Muscle layer of duodenum (tissue), 2 donors: ENCODE measurements around the gene S100A12.

Experiments used
- H3K27ac ChIP-seq: one replicate; pipeline ENCODE4 v1.7.0; 2013; ENCODE audit warnings: mild to moderate bottlenecking, low read length
- H3K27me3 ChIP-seq: one replicate; pipeline ENCODE4 v1.7.0; 2013; ENCODE audit warnings: low read depth, mild to moderate bottlenecking, control low read depth, low read length
- H3K36me3 ChIP-seq, 2 donors: one replicate each; pipeline ENCODE4 v1.7.0; 2013; ENCODE audit warnings: low read length in 2 of 2, control low read depth in 1 of 2, mild to moderate bottlenecking in 1 of 2; ENCODE audit not compliant: insufficient read depth in 2 of 2, control insufficient read depth in 1 of 2
- H3K4me1 ChIP-seq, 2 donors: one replicate each; pipeline ENCODE4 v1.7.0; 2013; ENCODE audit warnings: low read length in 2 of 2, mild to moderate bottlenecking in 2 of 2, control low read depth in 1 of 2, moderate library complexity in 1 of 2; ENCODE audit not compliant: insufficient read depth in 2 of 2, control insufficient read depth in 1 of 2
- H3K4me3 ChIP-seq, 2 donors: one replicate each; pipeline ENCODE4 v1.7.0; 2013; ENCODE audit warnings: low read length in 2 of 2, low read depth in 1 of 2, mild to moderate bottlenecking in 1 of 2
- H3K9me3 ChIP-seq, 2 donors: one replicate each; pipeline ENCODE4 v1.7.0; 2013; ENCODE audit warnings: low read length in 2 of 2, control low read depth in 1 of 2, mild to moderate bottlenecking in 1 of 2; ENCODE audit not compliant: control insufficient read depth in 1 of 2
- donor health status: healthy.

S100A12 gene

DNA sequence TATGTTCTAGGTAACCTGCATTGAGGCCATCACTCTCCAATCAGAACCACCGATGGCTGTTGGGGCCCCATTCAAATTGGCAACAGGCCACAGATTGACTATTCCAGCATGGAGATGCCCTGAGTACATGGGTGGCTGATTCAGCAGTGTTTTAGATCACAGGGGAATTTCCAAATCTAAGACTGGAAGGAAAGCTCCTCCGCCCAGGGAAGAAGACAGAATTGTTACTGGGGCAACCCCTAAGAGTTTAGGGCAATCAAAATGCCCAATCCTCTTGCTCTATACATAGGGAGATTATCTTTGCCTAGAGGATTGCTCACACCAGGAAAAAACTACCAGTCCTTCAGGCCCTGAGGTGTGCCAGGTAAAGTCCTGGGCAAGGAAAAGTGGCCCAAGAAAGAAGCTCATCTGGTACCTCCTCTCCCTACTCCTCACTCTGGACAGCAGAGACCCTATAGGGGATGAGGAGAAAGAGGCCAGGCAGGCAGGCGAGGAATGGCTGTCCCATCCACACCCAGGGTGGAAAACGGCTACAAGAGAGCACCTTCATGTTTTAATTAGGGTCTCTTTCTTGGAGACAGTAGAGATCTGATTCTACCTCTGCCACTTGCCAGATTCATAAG is 9.6 kb upstream of the S100A12 start:
- H3K4me3 ChIP-seq, result no peak overlapping the region
- H3K36me3 ChIP-seq, result no peaks in the 10 kb centered on the region
- H3K9me3 ChIP-seq, result peaks cover 0 to 9% of the 10 kb centered on the region in 2 donors
- no peak overlapping the region for H3K27ac ChIP-seq
- H3K27me3 ChIP-seq, result no peaks in the 10 kb centered on the region
- no peaks in the 10 kb centered on the region for H3K4me1 ChIP-seq

DNA sequence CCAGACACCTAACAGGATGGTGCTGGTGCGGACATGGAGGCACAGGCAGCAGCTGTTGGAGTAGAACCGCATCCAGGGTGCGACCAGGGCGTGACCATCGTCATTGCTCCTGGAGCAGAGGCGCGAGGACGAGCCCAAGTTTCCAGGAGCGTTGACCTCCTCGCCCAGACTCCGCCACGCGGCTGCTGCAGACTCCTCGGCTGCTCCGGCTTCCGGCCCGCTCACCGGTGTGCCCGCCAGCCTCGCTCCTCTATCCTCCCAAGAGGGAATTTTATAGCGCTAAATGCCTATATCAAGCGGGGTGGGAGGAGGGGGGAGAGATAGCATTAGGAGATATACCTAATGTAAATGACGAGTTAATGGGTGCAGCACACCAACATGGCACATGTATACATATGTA is 5.3 kb upstream of the S100A12 start:
- H3K36me3 ChIP-seq, result no peaks in the 10 kb centered on the region
- H3K27me3 ChIP-seq, result no peaks in the 10 kb centered on the region
- H3K27ac ChIP-seq, result no peak overlapping the region
- no peaks in the 10 kb centered on the region for H3K4me1 ChIP-seq
- H3K4me3 ChIP-seq, result no peak overlapping the region
- H3K9me3 ChIP-seq, result peaks cover 0 to 9% of the 10 kb centered on the region in 2 donors

DNA sequence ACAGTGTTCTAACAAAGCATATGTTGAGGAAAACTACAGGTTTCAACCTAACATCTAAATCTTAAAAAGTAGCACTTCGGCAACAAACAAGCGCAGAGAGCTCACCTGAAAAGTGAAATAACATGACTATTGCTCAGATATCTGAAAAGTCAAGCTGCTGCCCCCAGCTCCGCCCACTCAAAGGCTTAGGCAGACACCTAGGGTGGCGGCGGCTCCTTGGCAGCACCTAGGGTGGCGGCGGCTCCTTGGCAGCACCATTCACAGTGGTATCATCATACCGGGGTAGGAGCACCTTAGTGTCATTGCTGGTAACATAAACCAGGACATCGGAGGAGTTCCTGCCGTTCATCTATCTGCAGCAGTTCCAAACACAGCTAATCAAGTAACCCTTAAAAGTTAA is 4.2 kb upstream of the S100A12 start:
- no peaks in the 10 kb centered on the region for H3K27me3 ChIP-seq
- H3K9me3 ChIP-seq, result peaks cover 0 to 9% of the 10 kb centered on the region in 2 donors
- no peaks in the 10 kb centered on the region for H3K4me1 ChIP-seq
- H3K27ac ChIP-seq, result no peak overlapping the region
- H3K4me3 ChIP-seq, result no peak overlapping the region
- no peaks in the 10 kb centered on the region for H3K36me3 ChIP-seq

DNA sequence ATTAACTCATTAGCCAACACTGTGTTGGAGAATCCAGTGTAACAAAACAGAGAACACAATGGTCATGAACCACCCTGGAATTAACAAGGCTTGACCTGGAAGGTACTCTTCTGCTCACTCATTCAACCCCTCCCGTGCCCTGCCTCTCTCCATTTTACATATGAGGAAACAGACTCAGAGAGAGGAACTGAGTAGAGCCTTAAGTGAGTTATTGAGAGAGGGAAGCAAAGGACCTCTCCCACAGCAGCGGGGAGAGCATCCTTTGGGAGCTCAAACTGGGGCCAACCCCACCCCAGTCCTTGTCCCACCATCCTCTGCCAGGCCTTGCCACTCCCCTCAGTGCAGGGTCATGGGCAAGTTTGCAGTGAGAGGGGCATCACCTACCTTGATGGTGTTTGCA is 1.4 kb downstream of the S100A12 start:
- H3K4me3 ChIP-seq, result no peak overlapping the region
- no peaks in the 10 kb centered on the region for H3K27me3 ChIP-seq
- H3K36me3 ChIP-seq, result no peaks in the 10 kb centered on the region
- no peaks in the 10 kb centered on the region for H3K9me3 ChIP-seq
- no peaks in the 10 kb centered on the region for H3K4me1 ChIP-seq
- no peak overlapping the region for H3K27ac ChIP-seq

DNA sequence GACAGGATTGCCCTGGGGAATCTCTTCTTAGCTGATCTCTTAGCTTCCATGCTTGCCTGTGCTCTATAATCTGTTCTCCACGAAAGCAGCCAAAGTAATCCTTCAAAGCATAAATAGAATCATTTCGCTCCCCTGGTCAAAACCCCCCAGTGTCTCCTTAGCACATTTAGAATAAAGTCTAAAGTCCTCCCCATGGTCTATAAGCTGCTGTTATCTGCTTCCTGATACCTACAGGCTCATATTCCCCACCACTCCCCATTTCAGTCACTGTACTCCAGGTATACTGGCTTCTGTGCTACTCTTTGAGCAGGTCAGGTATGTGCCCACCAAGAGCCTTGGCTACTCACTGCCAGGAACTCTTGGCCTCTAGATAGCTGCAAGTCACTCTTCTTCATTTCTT is 2.9 kb downstream of the S100A12 start:
- Histone ChIP-seq H3K4me3 (no peak overlapping the region), H3K27me3 (no peaks in the 10 kb centered on the region), H3K36me3 (no peaks in the 10 kb centered on the region), H3K27ac (no peak overlapping the region), H3K4me1 (no peaks in the 10 kb centered on the region), H3K9me3 (no peaks in the 10 kb centered on the region)

DNA sequence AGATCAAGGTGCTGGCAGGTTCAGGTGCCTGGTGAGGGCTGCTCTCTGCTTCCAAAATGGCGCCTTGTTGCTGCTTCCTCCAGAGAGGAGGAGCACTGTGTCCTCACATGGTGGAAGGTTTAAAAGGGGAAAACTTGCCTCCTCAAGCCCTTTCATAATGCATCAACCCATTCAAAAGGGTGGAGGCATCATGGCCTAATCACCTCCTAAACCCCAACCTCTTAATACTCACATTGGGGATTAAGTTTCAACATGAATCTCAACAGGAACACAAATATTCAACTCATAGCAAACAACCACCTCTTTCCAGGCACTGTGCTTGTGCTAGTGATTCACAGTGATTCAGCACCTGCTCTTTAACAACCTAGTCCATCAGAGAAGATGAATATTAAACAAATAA is 4.2 kb downstream of the S100A12 start:
- Histone ChIP-seq H3K27ac (no peak overlapping the region), H3K36me3 (no peaks in the 10 kb centered on the region), H3K4me3 (no peak overlapping the region), H3K9me3 (no peaks in the 10 kb centered on the region), H3K4me1 (no peaks in the 10 kb centered on the region), H3K27me3 (no peaks in the 10 kb centered on the region)

DNA sequence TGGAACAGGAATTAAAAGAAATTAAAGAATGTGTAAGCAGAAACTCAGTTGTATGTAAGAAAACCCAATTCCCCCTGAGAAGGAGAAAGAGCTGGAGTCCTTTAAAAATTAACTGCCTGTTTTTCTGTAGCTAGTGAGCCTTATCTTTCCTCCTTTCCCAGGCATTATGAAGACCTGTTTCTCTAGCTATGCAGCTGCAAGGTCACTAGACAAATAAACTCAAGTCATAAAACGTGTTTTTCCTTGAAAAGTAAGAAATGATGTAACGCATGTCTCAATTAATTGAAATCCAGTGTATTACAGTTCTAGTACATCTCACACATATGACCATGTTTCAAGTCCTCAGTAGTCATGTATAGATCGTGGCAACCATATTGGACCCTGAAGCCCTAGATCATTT is 5.3 kb downstream of the S100A12 start:
- no peak overlapping the region for H3K27ac ChIP-seq
- no peaks in the 10 kb centered on the region for H3K4me1 ChIP-seq

DNA sequence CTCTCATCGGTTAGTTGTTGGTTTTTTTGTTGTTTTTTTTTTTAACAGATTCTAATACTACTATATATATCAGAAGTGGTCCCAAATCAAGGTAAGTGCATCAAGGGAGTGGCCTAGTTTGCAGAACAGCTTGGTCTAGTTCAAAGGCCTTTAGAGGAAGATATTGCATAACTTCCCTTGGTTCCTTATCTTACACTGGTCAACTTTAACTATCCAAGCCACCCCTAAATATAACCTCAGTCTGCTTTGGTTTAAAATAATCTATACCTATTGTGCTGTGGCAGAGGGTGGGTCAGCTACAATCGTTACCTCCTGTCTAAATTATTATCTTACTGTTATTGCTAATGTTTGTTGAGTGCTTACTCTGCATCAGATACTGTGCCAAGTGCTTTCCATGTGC is 6.9 kb downstream of the S100A12 start:
- Histone ChIP-seq H3K4me3 (no peak overlapping the region), H3K27ac (no peak overlapping the region)

More for the DNA sequence above, 5.3 kb downstream of the S100A12 start:
- Histone ChIP-seq H3K27me3 (no peaks in the 10 kb centered on the region), H3K4me3 (no peak overlapping the region), H3K36me3 (no peaks in the 10 kb centered on the region), H3K9me3 (no peaks in the 10 kb centered on the region)

DNA sequence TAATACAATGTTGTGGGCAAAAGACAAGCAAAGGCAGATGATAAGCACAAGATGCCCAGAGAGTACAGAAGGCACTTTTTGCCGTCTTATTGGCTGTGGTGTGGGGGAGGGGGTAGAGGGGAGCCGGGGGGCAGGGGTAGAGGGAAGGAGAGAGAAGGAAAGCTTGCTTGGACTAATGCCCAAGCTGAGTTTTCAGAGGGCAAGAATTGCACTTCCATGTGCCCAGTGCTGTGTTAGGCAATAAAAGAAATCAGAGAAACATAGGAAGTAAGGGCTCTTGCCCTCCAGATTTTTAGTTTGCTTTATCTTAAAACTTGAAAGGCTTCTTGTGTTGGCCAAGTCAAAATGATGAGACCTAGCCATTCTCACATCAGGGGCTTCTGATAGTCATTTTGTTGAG is 8.3 kb downstream of the S100A12 start:
- Histone ChIP-seq H3K4me1 (peaks cover 0 to 4% of the 10 kb centered on the region in 2 donors), H3K4me3 (no peak overlapping the region), H3K36me3 (no peaks in the 10 kb centered on the region), H3K27me3 (no peaks in the 10 kb centered on the region), H3K27ac (no peak overlapping the region), H3K9me3 (no peaks in the 10 kb centered on the region)

More for the DNA sequence above, 6.9 kb downstream of the S100A12 start:
- Histone ChIP-seq H3K9me3 (no peaks in the 10 kb centered on the region), H3K36me3 (no peaks in the 10 kb centered on the region), H3K27me3 (no peaks in the 10 kb centered on the region), H3K4me1 (no peaks in the 10 kb centered on the region)

DNA sequence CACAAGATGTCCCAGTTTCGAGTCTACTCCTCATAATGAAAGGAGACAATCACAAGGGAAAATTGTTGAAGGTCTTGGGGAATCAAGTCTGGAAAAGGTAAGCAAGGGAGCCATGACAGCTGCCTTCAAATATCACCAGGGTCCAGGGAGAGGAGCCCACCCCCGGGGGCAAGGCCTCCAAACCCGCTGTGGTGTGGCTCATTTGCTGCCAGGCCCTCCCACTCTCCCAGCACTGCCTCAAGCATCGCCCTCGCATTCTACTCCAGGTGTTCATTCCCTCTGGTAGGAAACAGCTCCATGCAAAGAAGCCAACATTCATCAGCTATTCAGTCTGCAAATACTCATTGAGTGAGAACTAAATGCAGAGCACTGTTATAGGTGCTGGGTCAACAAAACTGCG is 9.2 kb downstream of the S100A12 start:
- H3K4me1 ChIP-seq, result peaks cover 0 to 4% of the 10 kb centered on the region in 2 donors
- H3K9me3 ChIP-seq, result no peaks in the 10 kb centered on the region
- no peaks in the 10 kb centered on the region for H3K27me3 ChIP-seq

DNA sequence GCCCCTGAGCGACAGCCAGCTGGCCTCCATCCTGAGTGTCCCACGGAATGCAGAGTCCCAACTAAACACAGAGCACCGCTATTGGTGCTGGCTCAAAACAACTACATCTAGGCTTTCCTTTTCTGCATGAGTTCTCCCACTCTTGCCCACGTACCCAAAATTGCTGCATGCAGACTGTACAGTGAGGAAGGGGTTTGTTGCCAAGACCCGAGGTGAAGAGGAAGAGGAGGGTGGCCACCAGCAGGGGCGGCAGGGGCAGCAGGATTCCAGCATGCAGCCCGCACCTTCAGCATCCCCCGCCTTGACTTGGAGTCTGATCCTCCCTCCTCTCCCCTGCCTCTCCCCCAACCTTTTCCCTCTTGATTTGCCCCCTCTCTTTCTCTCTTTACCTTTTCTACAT is 9.7 kb downstream of the S100A12 start:
- Histone ChIP-seq H3K27ac (no peak overlapping the region), H3K36me3 (no peaks in the 10 kb centered on the region), H3K4me1 (peaks cover 0 to 4% of the 10 kb centered on the region in 2 donors), H3K27me3 (no peaks in the 10 kb centered on the region), H3K9me3 (no peaks in the 10 kb centered on the region), H3K4me3 (no peak overlapping the region)

More for the DNA sequence above, 9.2 kb downstream of the S100A12 start:
- Histone ChIP-seq H3K27ac (no peak overlapping the region), H3K36me3 (no peaks in the 10 kb centered on the region), H3K4me3 (no peak overlapping the region)
